GM23338 (cell line): Measurements from ENCODE around the gene PEX10. TPM values are rescaled to one million over a fixed set of nuclear protein-coding genes. Genes with fewer than 3 reads are reported as not detected.

ENCODE experiments used
- ATAC-seq: fragments of 200-7000 bp; cut with Tn5 transposase; 3 replicates; pipeline ENCODE4 v1.9.1; 2020
- DNase-seq: peaks from one replicate; pipeline ENCODE4 v3.0.0-alpha.2; 2015; ENCODE audit warnings: low spot score
- H2AFZ ChIP-seq: fragments of 200-600 bp; sonication (generic); 2 replicates; pipeline ENCODE4 v1.8.0; 2016; ENCODE audit warnings: antibody characterized with exemption, mild to moderate bottlenecking, moderate library complexity
- H3F3A ChIP-seq: fragments of 200-600 bp; sonication (generic); replicated peaks from 2 replicates; pipeline ENCODE4 v1.8.0; 2017; ENCODE audit warnings: antibody characterized with exemption, mixed run types, low read depth
- H3K27ac ChIP-seq: fragments of 200-600 bp; sonication (generic); 2 replicates; pipeline ENCODE4 v1.6.1; 2016; ENCODE audit warnings: low read depth
- H3K27me3 ChIP-seq: fragments of 200-600 bp; sonication (generic); 2 replicates; pipeline ENCODE4 v1.8.0; 2016; ENCODE audit warnings: mild to moderate bottlenecking, mixed run types, moderate library complexity; ENCODE audit not compliant: insufficient read depth
- H3K36me3 ChIP-seq: fragments of 200-600 bp; sonication (generic); 2 replicates; pipeline ENCODE4 v1.8.0; 2016; ENCODE audit warnings: mild to moderate bottlenecking; ENCODE audit not compliant: insufficient read depth
- H3K4me1 ChIP-seq: fragments of 200-600 bp; sonication (generic); 2 replicates; pipeline ENCODE4 v1.8.0; 2016; ENCODE audit warnings: mild to moderate bottlenecking, moderate library complexity; ENCODE audit not compliant: insufficient read depth
- H3K4me2 ChIP-seq: fragments of 200-600 bp; sonication (generic); 2 replicates; pipeline ENCODE4 v1.7.1; 2017; ENCODE audit warnings: mixed run types
- H3K4me3 ChIP-seq: fragments of 200-600 bp; sonication (generic); 2 replicates; pipeline ENCODE4 v1.6.1; 2016; ENCODE audit warnings: mixed run types
- H3K79me2 ChIP-seq: fragments of 200-600 bp; sonication (generic); replicated peaks from 2 replicates; pipeline ENCODE4 v1.8.0; 2017; ENCODE audit warnings: mild to moderate bottlenecking; ENCODE audit not compliant: insufficient read depth
- H3K9me2 ChIP-seq: fragments of 200-600 bp; sonication (generic); 2 replicates; pipeline ENCODE4 v1.8.0; 2017; ENCODE audit not compliant: insufficient read depth
- H4K20me1 ChIP-seq: fragments of 200-600 bp; sonication (generic); replicated peaks from 2 replicates; pipeline ENCODE4 v1.8.0; 2017; ENCODE audit warnings: mild to moderate bottlenecking; ENCODE audit not compliant: insufficient read depth
- H3K27ac Mint-ChIP-seq: 2 replicates; pipeline ENCODE4 v1.8.0; 2020; ENCODE audit warnings: inconsistent platforms, mild to moderate bottlenecking, moderate library complexity, mixed read lengths
- H3K27me3 Mint-ChIP-seq: 3 replicates; pipeline ENCODE4 v1.8.0; 2022; ENCODE audit warnings: low read depth, mild to moderate bottlenecking, moderate library complexity, mixed read lengths, inconsistent platforms; ENCODE audit not compliant: insufficient read depth, poor library complexity
- H3K36me3 Mint-ChIP-seq: 3 replicates; pipeline ENCODE4 v1.8.0; 2021; ENCODE audit warnings: low read depth, mild to moderate bottlenecking, inconsistent platforms, moderate library complexity, mixed read lengths
- H3K4me1 Mint-ChIP-seq: 3 replicates; pipeline ENCODE4 v1.8.0; 2020; ENCODE audit warnings: mild to moderate bottlenecking, inconsistent platforms, mixed read lengths
- H3K4me3 Mint-ChIP-seq: 3 replicates; pipeline ENCODE4 v1.8.0; 2021; ENCODE audit warnings: moderate library complexity, mild to moderate bottlenecking, inconsistent platforms, mixed read lengths
- H3K9me3 Mint-ChIP-seq: 3 replicates; pipeline ENCODE4 v1.8.0; 2020; ENCODE audit warnings: moderate library complexity, mild to moderate bottlenecking, inconsistent platforms, mixed read lengths
- CTCF ChIP-seq, 2 experiments: fragments of 200-600 bp in 1 of 2; sonication (generic) in 1 of 2; conservative IDR thresholded peaks; 2 replicates each; pipeline versions ENCODE4 v1.5.1 to v1.6.1; 2016 to 2017; ENCODE audit warnings: antibody characterized with exemption in 2 of 2, low read depth in 2 of 2, mild to moderate bottlenecking in 2 of 2, moderate library complexity in 1 of 2
- EZH2 ChIP-seq: fragments of 200-600 bp; sonication (generic); IDR thresholded peaks from one replicate; pipeline ENCODE4 v1.8.0; 2017; ENCODE audit warnings: antibody characterized with exemption, mild to moderate bottlenecking, low read depth; ENCODE audit not compliant: unreplicated experiment
- POLR2AphosphoS5 ChIP-seq: IDR thresholded peaks from 2 replicates; pipeline ENCODE4 v1.6.1; 2016; ENCODE audit warnings: antibody characterized with exemption, low read depth
- ZNF331 ChIP-seq: fragments of 250-450 bp; sonication (Bioruptor Pico); IDR thresholded peaks from 2 replicates; pipeline ENCODE4 v1.5.0; 2020; ENCODE audit warnings: low read depth, mild to moderate bottlenecking, moderate library complexity
- polyA plus RNA-seq: library from polyadenylated mRNA; unstranded; fragments of >200 nt; fragmentation: Nextera tagmentation; extraction: Ambion mirVana; gene quantifications from 2 replicates; pipeline ENCODE4 v1.2.1, GENCODE V29; 2016
- total RNA-seq: library from RNA; depleted of rRNA; stranded (reverse); fragments of >200 nt; shearing (Covaris generic); gene quantifications from 2 replicates; pipeline ENCODE4 v1.2.3, GENCODE V29; 2014
- TF ChIP-seq, protein P1 (sequence below): fragments of 250-450 bp; sonication (Bioruptor Pico); IDR thresholded peaks from 2 replicates; pipeline ENCODE4 v1.5.0; 2020; ENCODE audit warnings: mild to moderate bottlenecking, moderate library complexity
- TF ChIP-seq, protein P2 (sequence below): IDR thresholded peaks from 2 replicates; pipeline ENCODE4 v1.6.1; 2016; ENCODE audit warnings: antibody characterized with exemption

The PEX10 gene
- total and polyA plus RNA-seq, 2 experiments from 2014 or later = 15.0 to 53.9 TPM

DNA sequence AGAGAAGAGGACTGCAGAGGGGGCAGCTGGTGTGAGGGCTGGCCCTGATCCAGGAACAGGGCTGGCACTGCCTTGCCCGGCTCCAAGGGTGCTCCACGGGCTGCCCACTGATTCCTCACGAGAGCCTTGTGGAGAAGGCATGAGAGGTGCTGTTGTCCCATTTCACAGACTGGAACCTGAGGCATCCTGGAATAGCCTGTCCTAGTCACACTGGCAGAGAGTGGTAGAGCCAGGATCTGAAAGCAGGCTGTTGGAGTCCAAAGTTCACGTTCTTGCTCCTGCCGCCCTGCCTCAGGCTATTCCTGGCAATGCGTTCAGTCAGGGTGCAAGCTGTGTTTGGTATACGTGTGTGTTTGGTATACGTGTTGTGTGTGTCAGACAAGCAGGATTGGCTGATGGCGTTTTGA lies 18.9 kb downstream of the PEX10 start (continued):
- TF ChIP-seq EZH2 = no peak
- TF ChIP-seq, protein P1, sequence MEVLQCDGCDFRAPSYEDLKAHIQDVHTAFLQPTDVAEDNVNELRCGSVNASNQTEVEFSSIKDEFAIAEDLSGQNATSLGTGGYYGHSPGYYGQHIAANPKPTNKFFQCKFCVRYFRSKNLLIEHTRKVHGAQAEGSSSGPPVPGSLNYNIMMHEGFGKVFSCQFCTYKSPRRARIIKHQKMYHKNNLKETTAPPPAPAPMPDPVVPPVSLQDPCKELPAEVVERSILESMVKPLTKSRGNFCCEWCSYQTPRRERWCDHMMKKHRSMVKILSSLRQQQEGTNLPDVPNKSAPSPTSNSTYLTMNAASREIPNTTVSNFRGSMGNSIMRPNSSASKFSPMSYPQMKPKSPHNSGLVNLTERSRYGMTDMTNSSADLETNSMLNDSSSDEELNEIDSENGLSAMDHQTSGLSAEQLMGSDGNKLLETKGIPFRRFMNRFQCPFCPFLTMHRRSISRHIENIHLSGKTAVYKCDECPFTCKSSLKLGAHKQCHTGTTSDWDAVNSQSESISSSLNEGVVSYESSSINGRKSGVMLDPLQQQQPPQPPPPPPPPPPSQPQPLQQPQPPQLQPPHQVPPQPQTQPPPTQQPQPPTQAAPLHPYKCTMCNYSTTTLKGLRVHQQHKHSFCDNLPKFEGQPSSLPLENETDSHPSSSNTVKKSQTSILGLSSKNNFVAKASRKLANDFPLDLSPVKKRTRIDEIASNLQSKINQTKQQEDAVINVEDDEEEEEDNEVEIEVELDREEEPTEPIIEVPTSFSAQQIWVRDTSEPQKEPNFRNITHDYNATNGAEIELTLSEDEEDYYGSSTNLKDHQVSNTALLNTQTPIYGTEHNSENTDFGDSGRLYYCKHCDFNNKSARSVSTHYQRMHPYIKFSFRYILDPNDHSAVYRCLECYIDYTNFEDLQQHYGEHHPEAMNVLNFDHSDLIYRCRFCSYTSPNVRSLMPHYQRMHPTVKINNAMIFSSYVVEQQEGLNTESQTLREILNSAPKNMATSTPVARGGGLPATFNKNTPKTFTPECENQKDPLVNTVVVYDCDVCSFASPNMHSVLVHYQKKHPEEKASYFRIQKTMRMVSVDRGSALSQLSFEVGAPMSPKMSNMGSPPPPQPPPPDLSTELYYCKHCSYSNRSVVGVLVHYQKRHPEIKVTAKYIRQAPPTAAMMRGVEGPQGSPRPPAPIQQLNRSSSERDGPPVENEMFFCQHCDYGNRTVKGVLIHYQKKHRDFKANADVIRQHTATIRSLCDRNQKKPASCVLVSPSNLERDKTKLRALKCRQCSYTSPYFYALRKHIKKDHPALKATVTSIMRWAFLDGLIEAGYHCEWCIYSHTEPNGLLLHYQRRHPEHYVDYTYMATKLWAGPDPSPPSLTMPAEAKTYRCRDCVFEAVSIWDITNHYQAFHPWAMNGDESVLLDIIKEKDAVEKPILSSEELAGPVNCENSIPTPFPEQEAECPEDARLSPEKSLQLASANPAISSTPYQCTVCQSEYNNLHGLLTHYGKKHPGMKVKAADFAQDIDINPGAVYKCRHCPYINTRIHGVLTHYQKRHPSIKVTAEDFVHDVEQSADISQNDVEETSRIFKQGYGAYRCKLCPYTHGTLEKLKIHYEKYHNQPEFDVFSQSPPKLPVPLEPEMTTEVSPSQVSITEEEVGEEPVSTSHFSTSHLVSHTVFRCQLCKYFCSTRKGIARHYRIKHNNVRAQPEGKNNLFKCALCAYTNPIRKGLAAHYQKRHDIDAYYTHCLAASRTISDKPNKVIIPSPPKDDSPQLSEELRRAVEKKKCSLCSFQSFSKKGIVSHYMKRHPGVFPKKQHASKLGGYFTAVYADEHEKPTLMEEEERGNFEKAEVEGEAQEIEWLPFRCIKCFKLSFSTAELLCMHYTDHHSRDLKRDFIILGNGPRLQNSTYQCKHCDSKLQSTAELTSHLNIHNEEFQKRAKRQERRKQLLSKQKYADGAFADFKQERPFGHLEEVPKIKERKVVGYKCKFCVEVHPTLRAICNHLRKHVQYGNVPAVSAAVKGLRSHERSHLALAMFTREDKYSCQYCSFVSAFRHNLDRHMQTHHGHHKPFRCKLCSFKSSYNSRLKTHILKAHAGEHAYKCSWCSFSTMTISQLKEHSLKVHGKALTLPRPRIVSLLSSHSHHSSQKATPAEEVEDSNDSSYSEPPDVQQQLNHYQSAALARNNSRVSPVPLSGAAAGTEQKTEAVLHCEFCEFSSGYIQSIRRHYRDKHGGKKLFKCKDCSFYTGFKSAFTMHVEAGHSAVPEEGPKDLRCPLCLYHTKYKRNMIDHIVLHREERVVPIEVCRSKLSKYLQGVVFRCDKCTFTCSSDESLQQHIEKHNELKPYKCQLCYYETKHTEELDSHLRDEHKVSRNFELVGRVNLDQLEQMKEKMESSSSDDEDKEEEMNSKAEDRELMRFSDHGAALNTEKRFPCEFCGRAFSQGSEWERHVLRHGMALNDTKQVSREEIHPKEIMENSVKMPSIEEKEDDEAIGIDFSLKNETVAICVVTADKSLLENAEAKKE (CRISPR knock-in tag) = no peak
- no peak for TF ChIP-seq ZNF331 (CRISPR knock-in tag)

DNA sequence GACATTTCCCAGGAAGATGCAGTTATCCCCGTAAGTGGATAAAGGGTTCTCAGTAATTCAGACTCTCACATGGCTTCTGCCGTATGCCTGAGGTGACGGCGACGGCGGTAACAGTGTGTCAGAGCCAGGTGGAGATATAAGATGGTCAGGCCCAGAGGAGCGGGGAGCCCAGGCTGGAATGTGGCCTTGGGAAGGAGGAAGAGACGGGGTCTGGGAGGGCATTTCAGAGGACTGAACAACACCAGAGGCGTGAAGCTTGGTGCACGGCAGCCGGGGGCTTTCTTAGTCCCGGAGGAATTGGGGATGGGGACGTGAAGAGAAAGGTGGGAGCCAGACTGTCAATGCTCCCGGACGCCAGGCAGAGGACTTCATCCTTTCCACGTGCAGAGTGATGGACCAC lies 19.7 kb downstream of the PEX10 start:
- Histone ChIP-seq H2AFZ (no peak overlapping the region), H3K4me3 (peak overlapping the region; percentile 93), H3K79me2 (peaks cover 46% of the 10 kb centered on the region), H3K9me2 (no peaks in the 10 kb centered on the region), H3K4me2 (peak overlapping the region; percentile 94), H3F3A (peaks cover 6% of the 10 kb centered on the region; the same call in 1 of the 2 replicates), H3K27me3 (no peaks in the 10 kb centered on the region), H4K20me1 (peaks cover 15% of the 10 kb centered on the region), H3K4me1 (no peaks in the 10 kb centered on the region; the same call in 1 of the 2 replicates), H3K27ac (no peak overlapping the region), H3K36me3 (no peaks in the 10 kb centered on the region; the same call in 1 of the 2 replicates)
- ATAC-seq (no peak), DNase-seq (no peak)
- H3K36me3 Mint-ChIP-seq = peaks cover 27% of the 10 kb centered on the region
- TF ChIP-seq CTCF (conservative IDR thresholded peaks at IDR 0.05; ENCODE audit: low read depth in 2 of 2) = no peak
- TF ChIP-seq, protein P2, sequence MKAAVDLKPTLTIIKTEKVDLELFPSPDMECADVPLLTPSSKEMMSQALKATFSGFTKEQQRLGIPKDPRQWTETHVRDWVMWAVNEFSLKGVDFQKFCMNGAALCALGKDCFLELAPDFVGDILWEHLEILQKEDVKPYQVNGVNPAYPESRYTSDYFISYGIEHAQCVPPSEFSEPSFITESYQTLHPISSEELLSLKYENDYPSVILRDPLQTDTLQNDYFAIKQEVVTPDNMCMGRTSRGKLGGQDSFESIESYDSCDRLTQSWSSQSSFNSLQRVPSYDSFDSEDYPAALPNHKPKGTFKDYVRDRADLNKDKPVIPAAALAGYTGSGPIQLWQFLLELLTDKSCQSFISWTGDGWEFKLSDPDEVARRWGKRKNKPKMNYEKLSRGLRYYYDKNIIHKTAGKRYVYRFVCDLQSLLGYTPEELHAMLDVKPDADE = no peak
- no peak for TF ChIP-seq POLR2AphosphoS5
- peaks cover 17% of the 10 kb centered on the region for H3K4me1 Mint-ChIP-seq
- peaks cover 6% of the 10 kb centered on the region for H3K27me3 Mint-ChIP-seq
- no peak overlapping the region for H3K27ac Mint-ChIP-seq
- peak overlapping the region; percentile 90 for H3K4me3 Mint-ChIP-seq
- no peaks in the 10 kb centered on the region for H3K9me3 Mint-ChIP-seq
